Activated effector memory CD4-positive, alpha-beta T cell treated with Interleukin-2 at 50 U/mL for 16 hours (primary cell): ENCODE results near the gene PRAME.
A peak's percentile ranks its signal among the peaks of the same experiment; 100 is the strongest.
"Not testable (repeated sequence)": the region's sequence is repeated elsewhere in the genome, so short reads cannot be mapped to it uniquely, and the experiment has no call there.

Source experiments
- DNase-seq: peaks from one replicate; pipeline ENCODE4 v3.0.0-alpha.2; 2020

Gene PRAME

GRCh38 chr22:22520020-22520656 is 38.9 kb downstream of the PRAME start, which contains the start of gene ZNF280A:
Gene ZNF280A (minus strand): TSS chr22:22520270. CDS start chr22:22515630, 4,640 bp downstream.
- DNase-seq: no peak

- no peak for DNase-seq
Measured at GRCh38 chr22:22519591-22519990, 39.5 kb downstream of the PRAME start.

GRCh38 chr22:22516992-22517391 is 42.1 kb downstream of the PRAME start:
- no peak for DNase-seq

GRCh38 chr22:22515890-22516289 is 43.2 kb downstream of the PRAME start:
- DNase-seq: no peak

- not testable (repeated sequence) for DNase-seq
Measured at GRCh38 chr22:22514431-22514830, 44.6 kb downstream of the PRAME start.

- DNase-seq: no peak
Measured at GRCh38 chr22:22513619-22514018, 45.4 kb downstream of the PRAME start.

GRCh38 chr22:22512951-22513350 is 46.1 kb downstream of the PRAME start:
- DNase-seq: no peak

- DNase-seq: not testable (repeated sequence)
Measured at GRCh38 chr22:22510833-22511232, 48.2 kb downstream of the PRAME start.

- DNase-seq: not testable (repeated sequence)
Measured at GRCh38 chr22:22509912-22510311, 49.2 kb downstream of the PRAME start.

GRCh38 chr22:22508274-22509176 is 50.5 kb downstream of the PRAME start, which contains the start of gene ZNF280B:
Gene ZNF280B (minus strand): TSS chr22:22508742. CDS start chr22:22489398, 19,344 bp downstream.
- DNase-seq: peak; percentile 76

- no peak for DNase-seq
Measured at GRCh38 chr22:22507743-22508273, 51.3 kb downstream of the PRAME start.

- DNase-seq: no peak
Measured at GRCh38 chr22:22506736-22507135, 52.3 kb downstream of the PRAME start.

GRCh38 chr22:22498267-22498666 is 60.8 kb downstream of the PRAME start:
- no peak for DNase-seq
